NK-92 (cell line): Measurements from ENCODE around the gene SNU13.
"Not testable (repeated sequence)": the region's sequence is repeated elsewhere in the genome, so short reads cannot be mapped to it uniquely, and the experiment has no call there.

Source experiments
- DNase-seq: peaks from one replicate; lab custom pipeline; 2025; ENCODE audit not compliant: unreplicated experiment; lab: John Stamatoyannopoulos, UW

Gene SNU13

DNA sequence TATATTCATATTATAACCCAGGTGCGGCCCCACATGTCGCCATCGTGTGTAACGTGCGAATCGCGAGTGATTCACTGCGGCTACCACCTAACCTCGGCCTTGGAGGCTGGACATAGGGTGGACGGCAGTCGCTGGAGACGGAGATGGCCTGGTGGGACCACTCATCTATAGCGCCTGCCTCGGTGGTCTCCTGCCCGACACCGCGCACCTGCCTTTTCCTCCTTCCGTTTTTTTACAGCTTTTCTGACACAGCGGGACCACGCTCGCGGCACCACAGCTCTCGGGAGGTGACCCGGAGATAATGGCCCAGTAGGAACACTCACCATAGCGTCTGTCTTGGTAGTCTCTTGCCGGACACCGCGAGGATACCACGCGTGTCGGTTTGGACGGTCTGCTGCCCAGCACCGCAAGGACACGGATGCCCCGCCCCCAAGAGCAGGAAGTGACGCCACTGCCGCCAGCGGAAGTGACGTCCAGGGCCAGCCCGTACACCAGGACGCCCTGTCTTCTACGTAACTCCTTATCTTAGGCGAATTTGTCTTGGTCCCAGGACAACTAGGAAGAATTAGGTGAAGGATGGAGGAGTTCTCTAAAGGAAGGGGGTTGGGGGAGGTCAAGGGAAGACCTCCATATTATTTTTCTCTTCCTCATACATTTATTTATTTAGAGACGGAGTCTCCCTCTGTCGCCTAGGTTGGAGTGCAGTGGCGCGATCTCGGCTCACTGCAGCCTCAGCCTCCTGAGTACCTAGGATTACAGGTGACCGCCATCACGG lies 6.4 kb downstream of the SNU13 start:
- peak; percentile 2 for DNase-seq

DNA sequence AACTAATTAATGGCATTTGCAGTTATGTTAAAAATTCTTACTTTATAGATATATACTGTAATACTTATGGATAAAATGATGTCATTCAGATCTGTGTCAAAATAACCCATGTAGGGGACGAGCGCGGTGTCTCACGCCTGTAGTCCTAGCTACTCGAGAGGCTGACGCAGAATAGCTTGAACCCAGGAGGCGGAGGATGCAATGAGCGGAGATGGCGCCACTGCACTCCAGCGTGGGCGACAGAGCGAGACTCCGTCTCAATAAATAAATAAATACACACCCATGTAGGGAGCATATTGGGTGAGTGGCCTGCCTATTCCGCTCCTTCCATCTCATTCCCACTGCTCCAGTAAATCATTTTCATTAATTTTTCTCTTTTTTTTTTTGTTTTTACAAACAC lies 7.1 kb downstream of the SNU13 start:
- DNase-seq: no peak

DNA sequence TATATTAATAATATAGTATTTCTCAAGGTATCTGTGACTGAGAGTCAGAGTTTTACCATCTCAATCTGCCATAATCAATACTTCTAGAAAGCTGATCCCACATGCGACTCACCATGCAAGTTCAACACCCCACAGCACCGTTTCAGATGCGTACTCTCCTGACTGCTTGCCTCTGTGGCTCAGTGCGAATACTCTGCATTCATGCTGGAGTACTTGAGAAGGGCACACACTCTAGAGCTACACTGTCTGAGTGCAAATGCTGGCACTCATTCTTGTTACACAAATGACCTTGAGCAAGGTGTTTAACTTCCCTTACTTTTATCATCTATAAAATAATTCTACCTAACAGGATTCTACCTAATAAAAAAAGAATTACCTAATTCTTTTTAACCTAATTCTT lies 12.5 kb downstream of the SNU13 start:
- no peak for DNase-seq

DNA sequence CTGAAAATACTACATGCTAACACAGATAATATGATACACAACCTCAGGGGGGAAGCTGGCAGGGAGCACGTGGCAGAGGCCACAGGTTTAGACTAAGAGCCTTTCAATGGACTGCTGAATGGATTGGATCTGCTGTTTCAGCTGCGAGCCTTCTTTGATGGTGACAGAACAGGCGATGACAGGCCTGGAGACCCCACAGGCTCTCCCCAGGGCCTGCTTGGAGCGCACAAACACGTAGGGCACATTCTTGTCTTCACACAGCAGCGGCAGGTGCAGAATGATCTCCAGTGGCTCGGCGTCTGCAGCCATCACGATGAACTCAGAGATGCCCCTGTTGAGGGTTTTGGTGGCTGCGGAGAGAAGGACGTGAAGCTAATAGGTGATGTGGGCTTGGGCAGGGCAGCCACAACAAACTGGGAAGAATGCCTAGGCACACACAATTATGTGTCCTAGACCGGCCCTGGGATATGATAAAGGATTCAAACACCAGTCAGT lies 13.8 kb downstream of the SNU13 start:
- no peak for DNase-seq

DNA sequence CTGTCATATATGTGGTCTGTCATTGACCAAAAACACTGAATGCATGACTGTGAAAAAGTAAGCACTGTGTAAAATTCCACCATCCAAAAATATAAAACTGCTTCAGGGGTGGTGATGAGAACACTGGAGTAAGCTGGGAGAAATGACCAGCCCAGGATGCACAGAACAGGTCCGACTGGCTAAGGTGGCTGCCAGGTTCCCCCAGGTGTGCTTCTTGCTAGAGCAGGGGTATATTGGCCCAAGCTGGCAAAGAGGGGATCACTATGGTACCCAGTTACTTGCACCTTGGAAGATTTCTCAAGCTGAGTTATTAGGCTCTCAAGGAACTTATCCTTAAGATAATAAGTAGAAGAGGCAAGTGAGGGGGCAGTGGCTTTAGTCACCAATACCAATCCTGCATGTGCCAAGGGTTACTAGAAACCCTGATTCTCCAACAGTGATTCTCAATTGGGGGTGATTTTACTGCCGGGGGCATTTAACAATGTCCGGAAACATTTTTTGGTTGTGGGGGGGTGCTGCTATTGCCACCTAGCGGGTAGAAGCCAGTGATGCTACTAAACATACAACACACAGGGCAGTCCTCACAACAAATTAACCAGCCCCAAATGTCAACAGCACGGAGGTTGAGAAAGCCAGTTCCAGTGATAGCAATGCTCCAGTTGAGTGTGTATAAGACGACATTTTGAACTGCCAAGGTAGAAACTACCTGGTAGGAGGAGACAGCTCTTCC lies 15.7 kb downstream of the SNU13 start:
- DNase-seq: no peak

DNA sequence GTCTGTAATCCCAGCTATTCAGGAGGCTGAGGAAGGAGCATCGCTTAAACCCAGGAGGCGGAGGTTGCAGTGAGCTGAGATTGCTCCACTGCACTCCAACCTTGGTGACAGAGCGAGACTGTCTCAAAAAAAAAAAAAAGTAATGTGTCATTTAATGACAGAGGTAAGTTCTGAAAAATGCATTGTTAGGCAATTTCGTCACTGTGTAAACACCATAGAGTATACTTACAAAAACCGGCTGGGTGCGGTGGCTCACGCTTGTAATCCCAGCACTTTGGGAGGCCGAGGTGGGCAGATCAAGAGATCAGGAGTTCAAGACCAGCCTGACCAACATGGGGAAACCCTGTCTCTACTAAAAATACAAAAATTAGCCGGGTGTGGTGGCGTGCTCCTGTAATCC lies 16.6 kb downstream of the SNU13 start:
- not testable (repeated sequence) for DNase-seq

DNA sequence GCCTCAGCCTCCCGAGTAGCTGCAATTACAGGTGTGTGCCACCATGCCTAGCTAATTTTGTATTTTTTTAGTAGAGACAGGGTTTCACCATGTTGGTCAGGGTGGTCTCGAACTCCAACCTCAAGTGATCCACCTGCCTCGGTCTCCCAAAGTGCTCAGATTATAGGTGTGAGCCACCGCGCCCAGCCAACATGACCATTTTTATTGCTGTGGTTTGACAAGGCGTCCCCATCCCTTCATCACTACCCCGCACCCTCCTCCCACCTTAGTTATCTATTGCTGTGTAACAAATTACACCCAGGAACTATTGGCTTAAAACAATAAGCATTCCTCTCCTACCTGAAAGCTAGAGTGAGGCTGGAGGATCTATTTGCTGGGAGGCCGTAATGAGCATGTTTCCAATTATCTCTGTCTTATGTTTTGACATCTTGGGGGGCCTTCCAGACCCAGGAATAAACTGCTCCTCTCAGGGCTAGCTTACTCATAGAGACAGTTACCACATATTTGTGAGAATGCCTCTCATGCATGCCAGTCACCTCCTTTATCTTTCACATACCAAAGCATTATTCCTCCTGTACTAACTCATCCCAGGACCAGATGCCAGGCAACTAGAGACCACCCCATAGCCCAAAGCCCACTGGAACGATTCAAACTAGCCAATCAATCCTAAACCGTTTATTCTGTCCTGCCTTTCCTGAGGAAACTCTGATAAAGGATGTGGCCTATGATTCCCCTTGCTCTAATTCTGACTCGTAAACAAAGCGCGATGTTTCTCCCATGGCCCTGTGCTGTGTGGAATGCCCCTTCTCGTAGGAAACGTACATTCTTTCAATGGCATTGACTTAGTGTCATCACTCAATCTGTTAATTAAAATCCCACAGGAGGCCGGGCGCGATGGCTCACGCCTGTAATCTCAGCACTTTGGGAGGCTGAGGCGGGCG lies 19.4 kb downstream of the SNU13 start:
- no peak for DNase-seq

DNA sequence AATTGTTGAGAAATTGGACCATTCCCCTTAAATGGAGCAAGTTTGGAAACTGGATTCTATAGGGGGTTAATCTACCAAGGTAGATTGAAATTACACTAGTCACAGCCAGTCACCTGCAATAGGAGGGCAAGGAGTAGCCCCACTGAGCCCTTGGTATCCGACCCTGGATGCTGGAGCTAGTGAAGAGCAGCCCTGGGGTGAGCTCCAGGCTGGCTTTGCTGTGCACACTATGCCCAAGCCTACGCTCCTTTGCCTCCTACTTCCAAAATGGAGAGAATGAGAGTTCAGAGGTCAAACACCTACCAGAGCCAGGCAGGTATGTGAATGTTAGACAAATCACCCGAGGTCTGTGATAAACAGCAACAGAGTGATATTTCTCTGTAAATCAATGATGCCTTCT lies 23.7 kb downstream of the SNU13 start:
- DNase-seq: no peak

DNA sequence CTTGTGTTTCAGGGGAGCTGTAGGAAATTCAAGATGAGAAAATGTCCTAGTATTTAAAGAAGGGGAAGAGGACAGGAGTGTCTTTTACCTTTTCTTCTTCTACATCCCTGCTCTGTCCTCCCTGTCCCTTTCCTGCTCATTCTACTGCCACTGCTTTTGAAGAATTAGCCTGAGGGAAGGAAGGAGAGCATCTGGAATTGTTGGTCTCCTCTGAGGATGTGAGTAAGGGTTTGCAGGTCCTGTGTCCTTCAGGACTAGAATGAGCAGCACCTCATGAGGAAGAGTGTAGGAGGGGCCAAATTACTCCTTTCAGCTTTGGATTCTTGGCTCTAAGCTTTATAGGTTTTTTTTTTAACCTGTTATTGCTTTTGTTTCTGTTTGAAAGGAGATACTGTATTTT lies 24.2 kb downstream of the SNU13 start:
- no peak for DNase-seq

DNA sequence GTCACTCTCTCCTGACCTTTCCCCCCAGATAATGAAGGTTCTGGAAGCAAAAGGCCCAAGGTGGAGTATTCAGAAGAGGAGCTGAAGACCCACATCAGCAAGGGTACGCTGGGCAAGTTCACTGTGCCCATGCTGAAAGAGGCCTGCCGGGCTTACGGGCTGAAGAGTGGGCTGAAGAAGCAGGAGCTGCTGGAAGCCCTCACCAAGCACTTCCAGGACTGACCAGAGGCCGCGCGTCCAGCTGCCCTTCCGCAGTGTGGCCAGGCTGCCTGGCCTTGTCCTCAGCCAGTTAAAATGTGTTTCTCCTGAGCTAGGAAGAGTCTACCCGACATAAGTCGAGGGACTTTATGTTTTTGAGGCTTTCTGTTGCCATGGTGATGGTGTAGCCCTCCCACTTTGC lies 25.1 kb downstream of the SNU13 start:
- not testable (repeated sequence) for DNase-seq

DNA sequence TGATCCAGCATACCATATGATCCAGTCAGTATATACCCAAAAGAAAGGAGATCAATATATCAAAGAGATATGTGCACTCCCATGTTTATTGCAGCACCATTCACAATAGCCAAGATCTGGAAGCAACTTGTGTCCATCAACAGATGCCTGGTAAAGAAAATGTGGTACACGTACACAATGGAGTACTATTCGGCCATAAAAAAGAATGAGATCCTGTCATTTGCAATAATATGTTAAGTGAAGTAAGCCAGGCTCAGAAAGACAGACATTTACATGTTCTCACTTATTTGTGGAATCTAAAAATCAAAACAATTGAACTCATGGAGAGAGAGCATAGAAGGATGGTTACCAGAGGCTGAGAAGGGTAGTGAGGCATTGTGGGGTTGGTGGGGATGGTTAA lies 27.0 kb downstream of the SNU13 start:
- DNase-seq: no peak

DNA sequence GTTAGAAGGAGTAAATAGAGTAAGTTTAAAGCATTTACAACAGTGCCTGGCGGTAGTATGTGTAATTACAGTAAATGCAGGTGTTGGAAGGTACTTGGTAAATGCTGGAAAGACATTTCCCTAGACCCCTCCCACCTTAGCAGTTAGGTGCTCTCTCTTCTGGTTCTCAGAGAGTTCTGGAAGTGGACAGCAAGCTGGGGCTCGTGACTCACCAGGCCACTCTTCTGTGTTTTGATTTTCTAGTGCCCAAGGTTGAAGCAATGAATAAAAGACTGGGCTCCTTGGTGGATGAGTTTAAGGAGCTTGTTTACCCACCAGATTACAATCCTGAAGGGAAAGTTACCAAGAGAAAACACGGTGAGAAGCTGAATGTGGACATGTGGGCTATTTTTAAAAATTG lies 27.6 kb downstream of the SNU13 start:
- DNase-seq: no peak

DNA sequence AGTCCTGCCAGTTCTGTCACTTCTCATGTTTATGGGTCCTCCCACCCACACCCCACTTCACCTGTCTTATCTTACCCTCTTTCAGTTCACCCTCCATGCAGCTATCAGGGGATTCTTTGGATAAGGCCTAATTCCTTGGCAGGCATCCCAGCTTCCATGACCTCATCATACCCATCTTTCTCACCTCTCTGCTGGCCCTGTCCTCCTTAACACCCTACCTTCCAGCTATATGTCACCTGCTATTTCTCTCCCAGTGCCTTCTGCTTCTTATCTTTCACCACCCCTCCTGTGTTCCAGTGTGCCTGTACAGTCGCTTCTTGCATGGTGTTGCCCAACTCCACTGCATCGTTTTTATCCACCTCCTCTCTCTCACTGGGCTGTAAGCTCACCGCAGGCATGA lies 28.3 kb downstream of the SNU13 start:
- no peak for DNase-seq

DNA sequence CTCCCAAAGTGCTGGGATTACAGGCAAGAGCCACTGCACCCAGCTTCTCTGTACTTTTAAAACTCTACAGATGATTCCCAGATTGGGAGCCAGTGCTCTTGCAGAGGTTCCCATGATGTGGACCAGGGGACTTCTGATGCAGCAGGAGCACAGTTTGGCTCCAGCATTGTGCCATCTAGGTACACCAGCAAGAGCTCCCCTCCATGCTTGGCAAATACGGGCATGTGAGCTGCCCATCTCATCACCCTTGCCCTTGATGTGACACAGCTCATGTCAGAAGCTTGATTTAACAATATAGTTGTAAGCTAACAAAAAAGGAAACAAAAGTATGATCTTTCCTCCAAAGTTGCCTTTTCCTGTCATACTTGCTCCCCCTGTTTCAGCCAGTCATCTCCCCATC lies 28.7 kb downstream of the SNU13 start:
- DNase-seq: no peak

DNA sequence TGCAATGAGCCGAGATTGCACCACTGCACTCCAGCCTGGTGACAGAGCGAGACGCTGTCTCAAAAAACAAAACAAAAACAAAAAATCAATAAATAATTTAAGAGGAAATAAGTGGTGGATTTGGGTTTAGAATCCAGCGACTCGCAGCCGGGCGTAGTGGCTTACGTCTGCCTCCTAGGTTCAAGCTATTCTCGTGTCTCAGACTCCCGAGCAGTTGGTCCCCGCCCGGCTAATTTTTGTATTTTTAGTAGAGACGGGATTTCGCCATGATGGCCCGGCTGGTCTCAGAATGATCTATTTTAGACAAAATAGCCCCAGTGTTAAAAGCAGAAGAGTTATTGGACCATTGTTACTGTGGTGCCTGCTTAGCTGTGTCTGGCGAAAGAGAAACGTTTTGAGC lies 29.8 kb downstream of the SNU13 start:
- DNase-seq: no peak

DNA sequence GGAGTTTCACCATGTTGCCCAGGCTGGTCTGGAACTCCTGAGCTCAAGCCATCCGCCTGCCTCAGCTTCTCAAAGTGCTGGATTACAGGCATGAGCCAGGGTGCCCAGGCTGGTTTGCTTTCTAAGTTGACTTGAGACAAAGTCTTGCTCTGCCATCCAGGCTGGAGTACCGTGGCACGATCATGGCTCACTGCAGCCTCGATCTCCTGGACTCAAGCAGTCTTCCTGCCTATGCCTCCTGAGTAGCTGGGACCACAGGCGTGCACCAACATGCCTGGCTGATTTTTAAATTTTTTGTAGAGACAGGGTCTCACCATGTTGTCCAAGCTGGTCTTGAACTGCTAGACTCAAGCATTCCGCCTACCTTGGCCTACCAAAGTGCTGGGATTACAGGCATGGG lies 31.0 kb downstream of the SNU13 start:
- no peak for DNase-seq

DNA sequence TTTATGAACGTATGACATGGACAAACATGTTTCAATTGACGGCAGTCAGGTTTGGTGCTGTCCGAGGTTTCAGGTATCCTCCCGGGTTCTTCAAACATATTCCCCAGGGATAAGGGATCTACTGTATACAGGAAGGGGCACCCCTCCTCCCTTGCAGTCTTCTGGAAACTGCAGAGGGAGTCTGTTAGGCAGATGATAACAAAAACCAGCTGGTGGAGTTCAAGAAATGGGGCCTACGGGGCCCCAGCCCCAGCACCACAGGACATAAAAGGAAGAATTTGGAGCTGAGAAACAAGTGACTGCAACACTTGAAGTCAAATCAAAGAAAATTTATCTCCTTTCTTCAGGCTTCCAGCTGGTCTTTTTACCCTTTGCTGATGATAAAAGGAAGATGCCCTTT lies 32.1 kb downstream of the SNU13 start:
- no peak for DNase-seq

DNA sequence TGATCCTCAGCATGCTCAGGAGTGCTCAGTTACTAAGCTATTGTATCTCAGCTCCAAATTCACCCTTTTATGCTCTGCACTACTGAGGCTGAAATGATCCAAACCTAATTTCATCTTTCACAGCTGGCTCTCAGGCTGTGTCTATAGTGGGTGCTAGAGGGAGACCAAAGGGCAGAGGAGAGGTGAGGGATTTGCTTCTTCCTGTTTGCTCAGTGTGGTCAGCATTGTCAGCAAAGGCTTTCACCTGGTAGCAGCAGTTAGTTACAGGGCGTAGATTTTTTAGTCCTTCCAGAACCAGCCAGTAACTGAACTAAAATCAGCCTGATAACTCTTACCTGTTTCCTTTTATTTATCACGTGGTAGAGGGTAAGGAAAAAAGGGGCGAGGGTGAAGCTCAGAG lies 34.3 kb downstream of the SNU13 start:
- DNase-seq: no peak

DNA sequence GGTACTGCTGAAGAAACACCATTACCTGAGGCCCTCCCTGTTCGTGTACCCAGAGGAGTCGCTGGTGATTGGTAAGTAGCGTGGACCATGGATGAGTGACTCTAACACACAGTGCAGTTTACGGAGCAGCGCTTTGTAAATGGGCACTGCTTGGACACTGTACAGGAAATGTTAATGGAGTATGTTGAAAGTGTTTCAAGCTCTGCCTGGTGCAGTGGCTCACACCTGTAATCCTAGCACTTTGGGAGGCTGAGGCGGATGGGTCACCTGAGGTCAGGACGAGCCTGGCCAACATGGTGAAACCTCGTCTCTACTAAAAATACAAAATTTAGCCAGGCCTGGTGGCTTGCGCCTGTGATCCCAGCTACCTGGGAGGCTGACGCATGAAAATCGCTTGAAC lies 37.8 kb downstream of the SNU13 start:
- no peak for DNase-seq

DNA sequence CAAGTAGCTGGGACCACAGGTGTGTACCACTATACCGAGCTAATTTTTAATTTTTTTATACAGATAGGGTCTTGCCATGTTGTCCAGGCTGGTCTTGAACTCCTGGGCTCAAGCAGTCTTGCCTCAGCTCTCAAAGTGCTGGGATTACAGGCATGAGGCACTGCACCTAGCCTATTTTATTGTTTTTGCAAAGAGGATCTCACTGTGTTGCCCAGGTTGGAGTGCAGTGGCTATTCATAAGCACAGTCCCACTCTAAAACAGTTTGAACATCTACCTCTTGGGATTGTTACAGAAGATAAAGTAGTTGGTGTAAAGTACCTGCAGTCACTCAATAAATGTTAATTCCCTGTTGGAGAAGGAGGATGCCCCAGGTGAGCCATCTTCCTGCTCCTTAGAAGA lies 38.4 kb downstream of the SNU13 start:
- no peak for DNase-seq

DNA sequence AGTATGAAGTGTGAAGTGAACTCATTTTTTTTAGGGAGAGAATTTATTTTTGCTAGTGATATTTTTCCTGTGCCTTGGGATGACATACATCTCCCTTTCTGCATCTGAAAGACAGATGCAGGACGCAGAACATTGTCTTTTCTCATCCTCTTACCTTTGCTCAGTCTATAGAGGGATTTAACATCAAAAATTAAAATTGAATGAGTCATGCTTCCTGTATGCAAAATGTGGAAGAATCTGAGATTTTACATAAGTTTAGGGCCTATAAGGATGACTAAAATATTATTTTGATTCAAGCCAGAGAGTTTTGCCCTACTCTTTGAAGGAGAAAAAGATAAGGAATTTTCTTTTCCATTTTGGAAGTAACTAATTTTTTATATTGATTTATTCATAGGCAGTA lies 40.2 kb downstream of the SNU13 start:
- no peak for DNase-seq

DNA sequence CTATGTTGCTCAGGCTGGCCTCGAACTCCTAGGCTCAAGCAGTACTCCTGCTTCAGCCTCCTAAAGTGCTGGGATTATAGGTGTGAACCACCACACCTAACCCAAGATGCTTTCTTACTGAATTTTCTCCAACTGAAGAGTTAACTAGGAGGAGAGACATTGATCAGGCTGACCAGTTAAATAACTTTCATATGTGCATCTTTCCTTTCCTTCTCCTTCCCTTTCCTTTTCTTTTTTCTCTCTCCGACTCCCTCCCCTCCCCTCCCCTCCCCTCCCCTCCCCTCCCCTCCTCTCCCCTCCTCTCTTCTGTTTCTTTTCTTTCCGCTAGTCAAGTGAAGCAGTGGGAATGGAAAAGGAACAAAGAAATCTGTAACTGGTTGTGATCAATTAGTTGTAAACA lies 40.9 kb downstream of the SNU13 start:
- no peak for DNase-seq
